ENCODE measurements around the gene COL25A1. TPM values are rescaled to one million over a fixed set of nuclear protein-coding genes. Genes with fewer than 3 reads are reported as not detected.

COL25A1 gene
- 9.5 TPM for polyA plus RNA-seq (ENCODE audit: insufficient read length)

- DNase-seq (ENCODE audit: low read depth): no peak
Measured at GRCh38 chr4:109302361-109303139, at the start of gene COL25A1. Gene COL25A1 (minus strand): TSS chr4:109302658.

- no peak for DNase-seq (ENCODE audit: low read depth)
Measured at GRCh38 chr4:109350121-109350520, 47.7 kb upstream of the COL25A1 start.

DNA sequence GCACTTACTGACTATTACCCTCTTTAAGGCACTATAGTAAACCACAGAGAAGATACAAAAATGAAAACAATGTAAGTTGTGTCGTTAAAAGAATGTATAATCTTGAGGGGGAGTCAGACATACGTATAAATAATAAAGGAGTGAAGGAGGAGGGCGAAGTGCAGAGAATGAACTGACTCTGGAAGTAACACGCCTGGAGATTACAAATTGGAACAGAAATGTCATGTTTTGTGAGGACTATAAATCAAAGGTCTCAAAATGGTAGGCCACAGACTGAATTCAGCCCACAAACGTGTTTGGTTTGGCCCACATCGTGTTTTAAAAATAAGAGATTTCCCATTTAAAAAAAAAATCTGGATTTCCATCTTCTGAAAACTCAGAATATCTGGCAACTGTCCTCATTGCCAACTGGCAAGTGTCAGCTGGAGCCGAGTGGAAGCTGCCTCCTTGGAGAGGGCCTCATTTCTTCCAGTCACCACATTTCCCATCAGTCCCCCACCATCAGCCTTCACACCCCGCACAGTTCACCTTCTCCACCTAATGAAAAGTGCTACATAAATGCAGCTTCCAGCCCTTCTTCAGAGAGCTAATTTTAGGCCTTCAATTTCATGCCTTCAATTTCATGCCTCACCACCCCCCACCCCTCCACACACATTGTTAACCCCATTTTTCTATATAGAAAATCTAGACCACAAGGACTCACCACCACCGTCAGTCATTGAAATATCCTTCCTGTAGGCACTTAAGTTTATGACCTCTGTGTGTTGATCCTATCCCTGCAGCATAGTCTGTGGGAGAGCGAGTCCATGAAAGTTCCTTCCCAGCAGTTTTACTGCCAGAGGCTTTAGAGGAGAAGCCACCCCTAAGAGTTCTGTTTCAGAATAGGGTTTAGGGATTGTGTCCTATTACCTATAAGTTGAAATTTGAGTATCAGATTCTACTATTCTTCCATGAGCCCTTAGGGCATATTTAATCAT lies 32.0 kb upstream of the COL25A1 start:
- no peak for DNase-seq (ENCODE audit: low read depth)

- no peak for DNase-seq (ENCODE audit: low read depth)
Measured at GRCh38 chr4:109332926-109333464, 30.5 kb upstream of the COL25A1 start.

DNA sequence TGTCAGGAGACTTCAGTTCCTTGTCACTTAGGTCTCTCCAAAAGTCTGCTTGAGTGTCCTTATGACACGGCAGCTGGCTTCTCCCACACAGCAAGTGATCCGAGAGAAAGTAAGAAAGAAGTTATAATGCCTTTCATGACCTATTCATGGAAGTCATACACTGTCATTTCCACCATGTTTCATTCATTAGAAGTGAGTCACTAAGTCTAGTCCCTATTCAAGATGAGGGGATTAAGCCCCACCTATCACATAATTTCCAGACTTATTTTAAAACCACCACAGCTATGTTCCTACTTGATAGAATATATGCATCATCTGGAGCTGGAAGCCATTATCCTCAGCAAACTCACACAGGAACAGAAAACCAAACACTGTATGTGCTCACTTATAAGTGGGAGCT lies 25.2 kb upstream of the COL25A1 start:
- DNase-seq (ENCODE audit: low read depth): no peak

- DNase-seq (ENCODE audit: low read depth): no peak
Measured at GRCh38 chr4:109325698-109326097, 23.2 kb upstream of the COL25A1 start.

GRCh38 chr4:109323348-109323747 lies 20.9 kb upstream of the COL25A1 start:
- DNase-seq (ENCODE audit: low read depth): no peak

- DNase-seq (ENCODE audit: low read depth): no peak
Measured at GRCh38 chr4:109321232-109321631, 18.8 kb upstream of the COL25A1 start.

GRCh38 chr4:109319684-109320083 lies 17.2 kb upstream of the COL25A1 start:
- DNase-seq (ENCODE audit: low read depth): no peak

GRCh38 chr4:109319156-109319555 lies 16.7 kb upstream of the COL25A1 start:
- DNase-seq (ENCODE audit: low read depth): no peak

DNA sequence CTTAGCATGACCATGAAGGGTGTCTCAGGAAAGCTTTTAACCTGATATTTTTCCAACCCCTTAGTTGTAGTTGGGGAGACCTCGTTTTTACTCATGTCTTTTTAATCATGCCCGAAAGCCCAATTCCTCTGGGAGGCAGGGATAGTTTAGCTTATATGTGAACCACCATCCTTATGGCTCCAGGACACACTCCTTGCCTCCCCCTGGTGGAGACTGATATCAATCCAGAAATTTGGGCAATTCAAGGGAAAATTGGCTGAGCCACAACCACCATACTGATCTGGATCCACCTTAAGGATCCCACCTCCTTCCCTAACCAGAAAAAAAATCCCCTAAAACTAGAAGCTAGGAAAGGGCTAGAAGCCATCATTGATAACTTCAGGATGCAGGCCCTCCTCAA lies 13.4 kb upstream of the COL25A1 start:
- no peak for DNase-seq (ENCODE audit: low read depth)

DNA sequence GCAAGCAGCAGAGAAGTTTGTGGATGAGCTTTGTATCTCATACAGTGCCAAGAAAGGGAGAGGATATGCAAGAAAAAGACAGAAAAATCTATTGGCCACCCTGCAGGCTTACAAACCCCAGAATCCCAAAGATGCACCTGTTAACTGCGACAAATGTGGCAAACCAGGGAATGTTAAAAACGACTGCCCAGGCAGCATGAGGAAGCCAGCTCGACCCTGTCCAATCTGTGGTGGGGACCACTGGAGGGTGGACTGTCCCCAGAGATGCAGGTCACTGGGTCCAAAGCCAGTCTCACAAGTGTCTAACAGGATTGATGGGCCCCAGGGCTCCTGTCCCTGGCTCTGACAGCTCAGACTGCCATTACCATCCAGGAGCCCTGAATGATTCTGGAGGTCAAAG lies 12.9 kb upstream of the COL25A1 start:
- no peak for DNase-seq (ENCODE audit: low read depth)

DNA sequence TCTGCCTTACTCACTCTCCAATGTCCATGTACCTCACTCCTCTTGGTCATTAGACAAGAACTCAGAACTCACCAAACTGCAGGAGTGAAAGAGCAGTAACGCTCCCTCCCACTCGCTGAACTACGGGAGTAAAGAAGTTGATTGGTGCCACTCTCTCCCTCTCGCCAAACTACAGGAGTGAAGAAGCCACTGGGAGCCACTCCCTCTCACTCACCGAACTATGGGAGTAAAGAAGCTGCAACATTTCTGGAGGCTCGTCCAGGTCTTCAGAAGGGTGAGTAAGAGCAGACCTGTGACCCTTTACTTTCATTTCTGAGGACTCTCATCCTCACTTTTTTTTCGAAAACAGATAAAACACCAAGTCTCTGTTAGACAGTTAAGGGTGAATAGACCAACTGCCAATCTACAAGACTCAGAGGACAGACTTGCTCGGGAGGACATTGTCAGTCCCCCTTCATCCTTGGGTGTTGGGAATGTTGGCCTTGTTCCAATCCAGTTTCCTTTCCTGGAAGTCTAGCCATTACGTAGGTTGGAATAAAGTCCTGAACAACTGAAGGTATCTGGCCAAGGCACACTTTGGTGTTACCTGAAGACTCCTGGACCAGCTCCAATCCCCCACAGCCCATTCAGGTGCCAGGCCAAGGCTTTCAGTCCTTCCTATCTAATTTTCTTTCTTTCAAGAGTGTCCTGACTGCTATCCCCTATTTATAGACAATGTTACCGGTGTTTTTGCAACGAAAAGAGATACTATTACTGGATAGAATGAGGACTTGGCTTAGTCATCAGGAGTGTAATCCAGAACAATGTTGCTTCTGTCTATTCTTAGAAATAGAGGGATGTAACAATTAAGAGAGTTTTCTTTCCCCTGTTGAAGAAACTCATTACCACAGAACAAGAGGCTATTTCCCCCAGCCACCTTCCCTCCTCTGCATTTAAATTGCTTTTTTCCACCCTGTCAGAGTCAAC lies 11.0 kb upstream of the COL25A1 start:
- DNase-seq (ENCODE audit: low read depth): no peak

DNA sequence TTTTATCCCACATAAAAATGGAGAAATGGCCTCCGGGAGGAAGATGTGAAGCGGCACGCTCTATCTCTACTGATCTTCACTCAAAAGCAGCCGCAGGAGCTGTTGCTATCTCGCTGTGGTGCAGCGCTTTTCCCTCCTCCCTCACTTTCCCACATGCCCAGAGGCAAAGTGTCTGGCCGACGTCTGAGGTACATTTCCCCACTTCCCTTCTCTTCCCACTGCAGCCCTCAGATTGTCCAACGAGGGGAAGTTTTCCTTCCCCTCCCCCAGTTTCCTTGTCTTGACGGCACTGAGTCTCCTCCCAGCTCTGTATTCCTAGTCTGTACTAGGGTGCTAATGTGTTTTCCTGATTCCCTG lies 660 bp upstream of the COL25A1 start:
- no peak for DNase-seq (ENCODE audit: low read depth)

DNA sequence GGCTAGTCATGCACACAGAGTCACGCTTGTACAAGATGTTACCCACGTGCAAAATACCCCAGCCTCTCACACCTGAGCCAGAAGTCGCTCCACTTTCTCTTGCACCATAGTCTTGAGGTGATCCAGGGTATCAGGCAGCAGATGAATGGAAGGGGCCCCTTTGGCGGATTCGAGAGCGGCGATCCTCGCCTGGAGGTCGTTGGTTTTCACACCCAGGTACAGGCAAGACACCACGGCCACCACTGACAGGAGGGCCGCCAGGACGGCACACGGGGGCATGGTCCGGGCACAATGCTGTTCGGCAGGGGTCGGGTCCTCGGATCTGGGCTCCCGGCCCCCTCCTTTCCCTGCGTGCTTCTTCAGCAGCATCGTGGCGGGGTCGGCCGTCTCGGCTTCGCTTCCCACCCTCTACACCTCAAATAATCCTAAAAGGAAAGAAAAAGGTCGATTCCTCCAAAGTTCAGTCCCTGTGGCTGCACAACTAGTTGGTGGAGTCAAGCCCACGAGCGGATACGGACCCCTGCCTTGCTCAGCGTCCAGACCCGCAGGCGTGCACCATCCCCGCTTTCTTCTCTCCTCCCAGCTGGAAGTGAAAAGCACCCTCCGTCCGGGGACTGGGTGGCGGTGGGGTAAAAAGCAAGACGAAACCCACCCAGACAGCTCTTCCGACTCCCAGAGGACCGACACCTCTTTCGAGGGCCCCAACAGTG lies 652 bp downstream of the COL25A1 start:
- DNase-seq (ENCODE audit: low read depth): no peak

- no peak for DNase-seq (ENCODE audit: low read depth)
Measured at GRCh38 chr4:109298279-109299010, 4.0 kb downstream of the COL25A1 start.

DNA sequence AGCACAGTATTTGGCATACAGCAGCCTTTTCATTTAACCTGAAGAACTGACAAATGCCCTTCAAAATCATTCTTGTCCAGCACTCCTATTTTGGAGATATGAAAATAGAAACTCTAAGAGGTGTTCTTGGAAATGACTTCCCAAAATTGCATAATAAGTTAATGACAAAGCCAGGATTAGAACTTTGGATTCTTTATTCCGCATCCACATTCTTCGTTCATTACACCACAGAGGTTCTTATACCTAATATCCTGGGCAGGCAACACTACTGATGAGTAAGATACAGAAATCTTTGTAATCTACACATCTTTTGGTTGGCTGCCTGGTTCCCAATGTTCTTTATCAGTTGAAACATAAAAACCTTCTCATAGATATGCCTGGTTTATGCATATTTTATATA lies 5.9 kb downstream of the COL25A1 start:
- DNase-seq (ENCODE audit: low read depth): no peak

DNA sequence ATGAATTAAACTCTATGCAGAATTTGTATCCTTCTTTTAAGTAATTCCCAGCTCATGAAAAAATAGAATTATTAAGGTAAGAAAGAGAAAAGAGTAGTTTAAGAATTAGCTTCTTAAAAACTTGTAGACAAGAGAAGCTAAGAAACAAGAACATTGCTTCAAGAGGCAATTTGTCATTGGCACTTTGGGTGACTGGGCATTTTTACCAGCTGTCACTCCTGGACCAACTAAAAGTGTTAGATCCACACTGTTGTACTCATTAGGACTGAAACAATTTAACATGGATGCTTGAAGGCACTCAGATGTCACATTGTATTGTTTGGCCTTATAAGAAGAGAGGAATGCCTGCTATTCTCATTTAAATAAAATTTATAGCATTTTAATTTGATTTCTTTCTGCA lies 7.4 kb downstream of the COL25A1 start:
- DNase-seq (ENCODE audit: low read depth): no peak

GRCh38 chr4:109294468-109295020 lies 7.9 kb downstream of the COL25A1 start:
- no peak for DNase-seq (ENCODE audit: low read depth)

GRCh38 chr4:109294006-109294405 lies 8.5 kb downstream of the COL25A1 start:
- no peak for DNase-seq (ENCODE audit: low read depth)
